GM18517 (cell line): Measurements from ENCODE around the gene PLXNA4.
"Not testable (repeated sequence)": the region's sequence is repeated elsewhere in the genome, so short reads cannot be mapped to it uniquely, and the experiment has no call there.

ENCODE experiments used
- ATAC-seq: cut with Tn5 transposase; IDR thresholded peaks from one replicate; pipeline ENCODE4 v1.9.1; 2021; ENCODE audit warnings: mild to moderate bottlenecking, moderate library complexity; ENCODE audit not compliant: unreplicated experiment

PLXNA4 gene

DNA sequence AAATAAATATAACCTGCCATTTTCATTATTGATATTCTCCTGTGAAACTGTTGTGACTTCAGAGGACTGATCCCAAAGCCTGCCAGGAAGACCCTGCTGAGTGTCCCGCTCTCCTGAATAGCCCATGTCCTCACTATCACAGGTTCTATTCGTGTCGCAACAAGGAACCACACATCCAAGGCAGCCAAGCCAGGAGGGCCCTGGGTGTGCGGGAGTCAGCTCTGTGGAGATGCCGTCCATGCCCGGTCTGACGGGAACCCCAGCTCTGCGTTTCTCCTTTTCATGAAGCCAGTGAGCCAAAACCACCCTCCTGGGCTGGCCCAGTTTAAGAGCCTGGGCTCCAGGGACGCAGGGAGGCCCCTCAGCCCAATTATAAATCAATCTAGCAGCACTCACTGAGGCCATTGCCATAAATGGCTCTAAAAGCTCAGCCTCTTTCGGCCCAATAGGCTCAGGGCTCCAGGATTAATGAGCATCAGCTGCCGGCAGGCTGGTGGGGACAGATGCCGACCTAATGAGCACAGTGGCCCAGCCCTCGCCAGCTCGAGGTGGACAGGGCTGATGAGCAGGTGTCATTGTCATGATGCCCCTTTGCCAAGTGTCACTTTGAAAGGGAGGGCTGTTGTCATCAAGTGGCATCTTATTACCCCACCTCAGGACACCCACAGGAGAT, 177.9 kb downstream of the PLXNA4 start:
- no peak for ATAC-seq

DNA sequence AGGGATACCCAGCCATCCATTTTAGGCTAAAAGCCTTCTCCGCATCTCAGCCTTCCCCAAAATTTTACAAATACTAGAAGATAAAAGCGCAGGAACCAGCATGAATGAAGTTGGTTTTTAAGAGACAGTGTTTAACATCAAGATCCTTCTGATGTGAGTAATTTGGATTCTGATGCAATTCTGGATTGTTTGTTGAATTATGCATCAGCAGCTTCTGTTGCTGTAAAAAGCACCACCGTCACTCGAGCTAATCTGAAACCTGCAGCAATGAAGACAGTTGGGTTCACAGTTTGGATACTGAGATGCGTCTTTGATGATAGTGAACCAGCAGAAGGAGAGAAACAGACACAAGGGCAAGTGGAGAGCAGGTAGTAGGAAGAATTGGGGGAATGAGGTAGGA, 179.2 kb downstream of the PLXNA4 start:
- no peak for ATAC-seq

DNA sequence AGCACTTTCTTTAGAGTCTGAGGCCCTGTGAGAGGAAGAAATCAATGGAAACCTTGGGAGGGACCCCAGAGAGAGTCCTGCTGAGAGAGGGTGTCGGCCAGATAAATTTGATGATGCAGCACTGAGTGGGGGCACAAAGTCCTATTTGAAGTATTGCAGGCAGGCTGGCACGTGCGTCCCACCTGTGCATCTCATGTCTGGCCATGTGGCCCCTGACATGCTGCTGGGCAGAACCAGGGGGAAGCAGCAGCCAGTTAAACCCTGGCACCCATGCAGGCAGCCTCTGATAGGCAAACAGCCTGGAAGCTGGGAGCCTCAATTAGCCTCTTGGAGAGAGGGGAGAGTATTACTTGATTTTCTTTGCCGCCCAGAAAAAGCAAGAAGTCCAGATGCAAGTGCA, 180.9 kb downstream of the PLXNA4 start:
- ATAC-seq: no peak

DNA sequence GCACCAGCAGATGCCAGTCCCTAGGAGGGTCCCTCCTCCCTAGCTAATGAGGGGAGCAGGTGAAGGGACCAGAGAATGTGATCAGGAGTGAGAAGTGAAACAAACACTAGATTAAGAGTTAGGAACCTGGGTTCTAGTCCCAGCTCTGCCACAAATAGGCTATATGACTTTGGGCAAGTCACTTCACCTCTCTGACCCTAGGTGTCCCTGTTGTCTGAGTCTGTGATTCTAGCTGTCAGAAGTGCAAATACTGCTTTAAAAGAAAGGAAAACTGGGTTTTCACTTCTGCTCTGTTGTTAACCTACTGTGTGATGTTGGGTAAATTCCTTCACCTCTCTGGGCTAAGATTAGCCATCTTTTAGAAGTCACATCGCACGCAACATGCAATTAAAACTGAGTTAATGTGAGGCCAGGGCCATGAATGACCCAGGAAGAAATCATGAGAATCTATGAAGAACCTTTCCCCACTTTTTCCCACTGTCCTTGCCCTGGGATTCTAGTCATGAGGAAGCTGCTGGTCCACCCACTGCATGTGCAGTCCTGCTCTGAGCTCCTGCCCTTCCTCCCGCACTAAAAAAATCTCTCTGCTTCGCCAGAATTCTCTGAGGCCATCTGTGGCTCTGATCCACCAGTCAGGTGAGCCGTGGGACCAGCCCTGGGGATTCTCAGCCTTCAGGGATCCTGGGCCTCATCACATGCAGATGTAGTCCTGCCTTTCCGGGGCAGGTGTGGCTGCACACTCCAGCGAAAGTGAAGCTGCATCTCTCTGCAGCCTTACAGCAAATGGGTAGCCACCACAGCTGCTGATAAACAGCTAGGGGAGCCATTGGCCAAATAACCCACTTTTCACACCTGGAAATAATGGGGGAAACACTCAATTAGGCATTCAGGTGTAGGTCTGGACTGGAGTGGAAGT, 181.7 kb downstream of the PLXNA4 start:
- no peak for ATAC-seq

DNA sequence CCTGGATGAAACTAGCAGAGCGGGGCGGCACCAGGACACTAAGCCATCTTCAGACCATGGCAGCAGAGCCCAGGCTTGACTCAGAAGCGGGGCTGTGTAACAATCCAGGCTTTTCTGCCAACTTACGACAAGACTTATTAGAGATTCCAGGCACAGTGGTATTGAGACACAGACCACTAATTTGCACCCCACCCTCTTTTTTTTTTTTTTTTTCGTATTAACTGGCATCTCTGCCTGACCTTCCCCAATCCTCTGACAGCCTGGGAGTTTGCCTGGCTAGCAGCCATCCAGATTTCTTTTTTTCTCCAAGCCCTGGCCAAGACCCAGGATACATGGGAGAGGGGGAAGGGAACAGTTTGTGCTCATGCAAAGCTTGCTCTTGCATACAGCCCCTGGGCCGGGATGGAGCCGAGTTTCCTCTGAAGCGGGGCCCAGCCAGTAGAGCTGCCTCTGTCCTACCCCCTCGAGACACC, 182.4 kb downstream of the PLXNA4 start:
- ATAC-seq: no peak

DNA sequence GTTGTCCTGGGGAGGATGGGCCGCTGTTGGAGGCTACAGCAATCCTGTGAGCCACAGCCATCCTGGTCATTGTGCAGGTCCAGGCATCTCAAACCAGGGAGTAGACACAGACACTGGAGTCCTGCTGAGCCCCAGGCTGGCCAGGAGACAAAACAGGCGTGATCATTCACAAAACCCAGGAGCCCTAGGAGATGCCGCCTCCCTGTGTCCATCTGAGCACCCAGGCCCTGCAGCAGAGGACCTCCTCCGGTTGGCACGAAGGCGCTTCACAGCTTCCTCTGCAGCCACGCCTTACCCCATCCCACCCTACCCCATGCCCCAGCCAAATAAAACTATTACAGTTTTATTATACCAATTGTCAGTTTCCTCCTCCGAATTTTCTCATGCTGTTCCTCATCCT, 183.6 kb downstream of the PLXNA4 start:
- no peak for ATAC-seq

DNA sequence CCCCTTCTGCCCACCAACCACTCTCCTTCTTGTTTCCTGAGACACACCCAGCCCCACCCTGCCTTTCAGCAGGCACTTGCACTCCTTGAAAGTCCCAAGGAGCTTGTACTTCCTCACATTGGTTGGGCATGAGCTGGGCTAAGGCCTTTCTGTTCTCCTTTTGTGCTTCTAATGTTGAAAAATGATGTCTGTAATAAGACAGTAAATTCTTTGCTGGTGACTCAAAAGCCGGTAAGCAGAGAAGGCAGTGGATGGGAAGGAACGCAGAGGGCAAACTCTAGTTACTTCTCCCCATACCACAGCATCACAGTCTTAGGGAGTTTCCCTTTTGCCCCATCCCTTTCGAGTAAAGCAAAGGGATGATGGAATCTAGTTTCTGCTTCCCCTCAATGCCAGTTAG, 185.6 kb downstream of the PLXNA4 start:
- no peak for ATAC-seq

DNA sequence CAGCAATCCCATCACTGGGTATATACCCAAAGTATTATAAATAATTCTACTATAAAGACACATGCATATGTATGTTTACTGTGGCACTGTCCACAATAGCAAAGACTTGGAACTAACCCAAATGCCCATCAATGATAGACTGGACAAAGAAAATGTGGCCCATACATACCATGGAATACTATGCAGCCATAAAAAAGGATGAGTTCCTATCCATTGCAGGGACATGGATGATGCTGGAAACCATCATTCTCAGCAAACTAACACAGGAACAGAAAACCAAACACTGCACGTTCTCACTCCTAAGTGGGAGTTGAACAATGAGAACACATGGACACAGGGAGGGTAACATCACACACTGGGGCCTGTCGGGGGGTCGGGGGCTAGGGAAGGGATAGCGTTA, 186.2 kb downstream of the PLXNA4 start:
- ATAC-seq: not testable (repeated sequence)

DNA sequence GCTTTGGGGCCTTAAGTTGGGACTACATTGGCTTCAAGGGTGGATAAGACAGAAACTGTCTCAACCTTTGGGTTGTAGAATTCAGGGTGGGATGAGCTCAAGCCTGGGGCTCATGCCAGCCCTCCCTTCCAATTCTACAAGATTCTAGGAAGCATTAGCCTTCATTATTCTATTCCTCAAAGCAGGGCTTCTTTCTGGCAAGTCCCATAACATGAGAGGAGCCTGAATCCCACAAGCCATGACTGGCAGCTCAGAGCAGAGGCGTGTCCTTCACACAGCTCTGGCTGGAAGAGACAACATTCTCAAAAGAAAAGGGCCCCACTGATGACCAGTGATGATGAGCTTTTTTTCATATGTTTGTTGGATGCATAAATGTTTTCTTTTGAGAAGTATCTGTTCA, 187.6 kb downstream of the PLXNA4 start:
- ATAC-seq: no peak

DNA sequence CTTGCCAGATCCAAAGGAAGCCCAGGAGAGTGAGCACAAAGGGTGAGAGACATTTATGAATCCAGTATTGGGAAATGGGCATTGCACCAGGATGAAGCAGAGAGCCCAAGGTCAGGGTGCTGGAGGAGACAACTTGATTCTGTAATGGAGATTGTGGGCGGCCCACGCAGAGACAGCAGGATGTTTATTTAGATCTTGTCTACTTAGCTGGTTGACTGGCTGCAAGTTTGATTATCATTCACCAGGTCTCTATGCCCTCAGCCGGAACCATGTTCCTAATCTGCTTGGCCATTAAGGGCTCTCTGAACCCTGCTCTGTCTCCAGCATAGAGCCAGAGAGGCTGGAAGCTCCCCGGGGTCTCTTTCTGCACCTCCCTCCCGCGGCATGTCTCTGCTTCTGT, 188.7 kb downstream of the PLXNA4 start:
- no peak for ATAC-seq

DNA sequence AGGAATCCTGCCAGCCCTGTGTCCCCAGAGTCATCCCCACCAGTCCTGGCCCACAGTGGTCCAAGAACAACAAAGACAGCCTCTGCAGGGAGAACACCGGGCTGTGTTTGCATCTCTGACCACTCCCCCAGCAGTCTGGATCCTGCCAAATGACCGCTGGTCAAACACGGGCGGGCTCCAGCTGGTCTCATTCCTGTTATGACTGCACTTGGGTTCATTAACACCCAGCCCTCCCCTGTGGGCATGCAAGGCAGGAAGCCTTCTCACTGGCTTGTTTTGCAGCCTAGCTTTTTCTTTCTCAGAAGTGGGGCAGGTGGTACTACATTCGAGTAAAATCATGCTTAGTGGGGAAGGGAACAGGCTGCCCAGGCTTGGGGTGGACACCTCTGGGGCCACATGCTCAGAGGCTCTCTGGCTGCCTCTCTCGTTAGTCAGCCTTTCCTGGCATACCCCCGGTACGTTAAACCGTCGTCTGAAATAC, 190.0 kb downstream of the PLXNA4 start:
- ATAC-seq: no peak

DNA sequence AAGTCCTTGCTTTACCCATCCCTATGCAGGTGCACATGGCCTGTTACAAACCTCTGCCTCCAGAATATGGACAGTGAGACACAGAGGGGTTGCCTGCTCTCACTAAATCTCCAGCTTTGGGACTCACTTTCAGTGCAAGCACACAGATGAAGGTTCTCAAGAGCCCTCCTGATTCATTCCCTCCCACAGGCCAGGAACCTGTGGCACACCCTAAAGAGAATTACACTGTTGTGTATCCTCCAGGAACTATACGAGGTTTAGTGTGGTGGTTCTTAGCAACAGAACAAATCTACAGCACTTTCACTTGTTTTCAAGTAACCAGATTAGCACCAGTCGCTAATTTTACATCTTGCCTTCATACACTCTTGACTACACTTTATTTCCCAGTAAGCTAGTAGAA, 192.3 kb downstream of the PLXNA4 start:
- ATAC-seq: no peak

DNA sequence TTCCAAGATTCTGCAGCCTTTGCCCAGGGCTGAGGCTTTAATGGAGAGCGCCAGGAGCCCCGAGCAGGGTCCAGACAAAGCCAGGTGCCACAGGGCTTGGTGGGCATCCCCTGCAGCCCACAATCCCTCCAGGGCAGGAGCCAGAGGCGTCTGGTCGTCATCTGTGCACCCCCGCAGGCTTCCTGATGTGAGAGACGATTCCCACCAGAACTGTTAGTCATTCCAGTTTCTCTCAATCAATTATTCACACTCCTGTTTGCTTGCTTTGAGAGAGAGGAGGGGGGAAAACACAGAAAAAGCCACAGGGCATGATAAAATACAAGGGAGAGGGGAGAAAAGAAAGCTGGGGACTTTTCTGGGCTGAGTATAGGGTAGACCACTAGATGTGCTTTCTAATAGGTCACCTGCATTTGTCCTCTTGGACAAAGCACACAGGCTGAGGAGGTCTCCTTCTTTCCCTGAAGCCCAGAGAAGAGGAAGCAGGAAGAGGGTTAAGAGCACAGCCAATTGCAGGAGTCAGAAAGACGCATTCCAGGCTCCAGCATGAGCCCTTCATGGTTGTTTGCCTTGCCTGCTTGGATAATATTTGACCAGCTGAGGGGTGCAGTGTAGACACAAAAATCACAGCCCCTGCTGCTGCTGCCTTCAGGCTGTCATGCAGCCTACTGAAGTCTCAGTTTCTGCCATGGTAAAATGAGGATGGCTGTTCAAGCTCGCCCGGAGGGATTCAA, 194.4 kb downstream of the PLXNA4 start:
- no peak for ATAC-seq

DNA sequence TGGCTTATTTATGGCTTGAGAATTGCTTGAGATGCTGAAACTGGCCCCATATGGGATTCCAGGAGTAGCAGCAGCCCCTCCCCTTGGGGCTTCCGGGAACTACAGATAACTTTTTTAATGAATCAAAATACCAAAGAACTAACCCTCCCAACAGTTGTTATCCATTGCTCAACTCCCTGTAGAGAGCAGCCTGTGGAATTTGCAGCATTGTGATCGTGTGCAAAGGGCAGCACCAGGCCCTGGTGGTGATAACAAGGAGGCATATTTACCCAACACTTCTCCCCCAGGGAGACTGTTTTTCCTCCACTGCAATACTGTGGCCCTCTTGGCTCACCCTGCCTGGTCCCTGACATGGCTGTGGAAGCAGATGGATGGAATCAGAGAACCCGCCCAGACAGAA, 196.2 kb downstream of the PLXNA4 start:
- ATAC-seq: no peak

DNA sequence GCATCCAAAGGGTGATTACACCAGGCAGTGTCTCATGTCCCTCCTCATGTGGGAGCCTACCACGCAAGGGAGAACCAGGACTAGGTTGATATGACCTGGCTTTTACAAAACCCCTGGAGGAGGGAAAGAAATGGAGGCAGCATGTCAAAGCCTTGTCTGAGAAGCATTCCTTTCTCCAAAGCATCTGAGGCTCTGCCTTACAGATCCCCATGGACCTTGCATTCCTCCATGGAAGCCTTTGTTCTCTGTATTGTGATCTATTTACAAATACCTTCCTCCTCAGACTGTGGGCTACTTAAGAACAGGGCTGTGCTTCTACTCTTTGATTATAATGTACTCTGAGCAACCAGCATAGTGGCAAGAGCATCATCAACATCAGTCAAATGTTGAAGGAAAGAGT, 197.0 kb downstream of the PLXNA4 start:
- no peak for ATAC-seq

DNA sequence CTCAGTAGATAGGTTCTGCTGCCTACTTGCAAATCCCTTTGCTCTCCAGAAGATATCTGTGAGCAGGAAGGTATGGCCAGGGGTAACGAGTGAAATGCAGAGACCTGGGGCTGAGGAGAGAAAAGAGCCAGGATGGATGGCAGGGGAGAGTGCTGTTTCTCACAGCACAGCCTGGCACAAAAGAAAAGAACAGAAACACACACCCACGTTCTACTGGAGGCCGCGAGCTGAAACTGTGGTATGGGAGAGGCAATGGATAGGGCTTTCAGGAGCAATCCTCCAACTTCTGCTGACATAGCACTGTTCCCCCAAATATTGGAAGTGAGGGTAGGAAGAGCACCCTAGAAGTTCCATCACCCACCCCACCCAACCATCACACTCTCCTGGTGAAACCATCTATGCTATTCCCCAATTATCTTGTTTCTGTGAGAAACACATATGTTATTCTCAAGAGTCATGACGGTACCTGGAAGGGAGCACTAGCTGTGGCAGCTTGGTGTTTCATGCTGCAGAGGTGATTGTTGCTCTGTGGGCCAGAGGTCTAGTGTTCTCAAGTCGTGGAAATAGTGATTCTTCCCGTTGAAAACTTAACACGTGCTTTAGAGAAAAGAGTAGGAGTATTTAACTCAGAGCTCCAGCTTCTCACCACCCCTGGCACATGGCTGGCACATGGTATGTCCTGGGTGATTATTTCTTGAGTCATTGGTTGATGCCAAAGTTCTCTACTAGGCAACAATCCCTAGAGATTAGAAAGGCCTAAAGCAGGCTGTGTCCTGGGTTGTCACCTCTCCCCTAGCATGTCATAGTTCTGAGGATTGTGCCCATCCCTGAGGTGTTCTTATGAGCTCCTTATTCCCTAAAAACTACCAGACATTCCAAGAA, 198.3 kb downstream of the PLXNA4 start:
- ATAC-seq: no peak

DNA sequence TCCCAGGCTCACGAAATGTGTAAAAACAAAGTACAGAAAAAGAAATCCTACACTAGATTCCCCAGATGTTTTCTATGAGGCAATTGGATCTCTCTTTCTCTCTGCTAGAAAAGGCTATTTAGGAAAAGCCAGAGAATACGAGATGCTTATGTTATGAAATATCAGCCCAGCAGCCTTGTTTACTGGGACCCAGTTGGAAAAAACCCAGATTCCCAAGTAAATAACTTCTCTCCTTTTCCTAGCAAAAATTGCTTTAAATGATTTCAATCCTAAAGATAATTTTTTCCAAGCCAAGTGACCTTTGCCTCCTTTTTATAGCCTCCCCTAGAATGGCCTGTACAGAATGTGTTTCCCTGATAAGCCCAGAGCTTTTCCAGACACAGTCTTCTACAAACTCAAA, 199.3 kb downstream of the PLXNA4 start:
- no peak for ATAC-seq

DNA sequence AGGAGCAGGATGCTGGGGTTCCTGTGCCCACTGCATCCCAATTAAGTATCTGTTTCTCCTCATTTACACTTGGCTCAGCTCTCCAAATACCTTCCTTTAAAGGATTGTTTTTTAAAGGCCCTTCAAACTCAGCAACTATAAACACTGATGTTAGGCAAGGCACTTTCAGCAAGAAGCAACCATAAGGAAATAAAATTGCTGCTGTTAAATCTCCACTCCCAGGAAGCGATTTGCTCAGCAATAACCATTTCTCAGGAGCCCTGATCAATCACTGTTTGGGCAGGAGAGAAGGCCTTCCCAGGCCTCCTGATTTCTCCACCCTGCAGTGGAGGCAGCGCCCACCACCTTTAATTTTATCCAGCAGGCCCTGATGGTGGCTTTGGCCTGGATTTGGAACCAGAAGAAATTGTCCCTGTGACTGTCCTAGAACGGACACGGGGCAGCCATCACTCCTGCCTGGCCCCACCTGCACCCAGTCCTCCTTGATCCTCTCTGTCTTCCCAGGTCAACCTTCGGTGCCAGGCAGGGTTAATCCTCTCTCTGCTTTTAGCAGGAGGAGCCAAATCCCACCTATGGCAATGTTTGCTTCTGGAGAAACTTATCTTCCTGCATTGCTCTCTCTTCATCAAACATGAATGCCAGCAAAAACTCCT, 199.8 kb downstream of the PLXNA4 start:
- no peak for ATAC-seq

DNA sequence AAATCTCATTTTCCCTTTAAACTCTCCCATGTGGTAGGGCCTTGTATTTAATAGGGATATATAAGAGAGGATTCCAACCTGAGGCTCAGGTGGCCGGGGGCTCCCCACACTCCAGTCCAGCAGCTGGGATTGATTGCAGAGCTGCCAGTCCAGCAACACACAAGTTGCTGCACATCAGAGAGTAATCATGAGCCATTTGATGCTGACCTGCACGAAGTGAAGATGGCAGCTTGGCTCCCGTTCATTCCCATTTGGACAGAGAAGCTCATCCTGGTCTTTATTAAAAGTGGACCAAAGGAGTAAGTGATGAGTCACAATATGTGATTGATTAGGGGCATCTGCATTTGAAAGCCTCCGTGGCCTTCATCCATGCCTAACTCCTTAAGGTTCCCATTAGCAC, 202.4 kb downstream of the PLXNA4 start:
- no peak for ATAC-seq

DNA sequence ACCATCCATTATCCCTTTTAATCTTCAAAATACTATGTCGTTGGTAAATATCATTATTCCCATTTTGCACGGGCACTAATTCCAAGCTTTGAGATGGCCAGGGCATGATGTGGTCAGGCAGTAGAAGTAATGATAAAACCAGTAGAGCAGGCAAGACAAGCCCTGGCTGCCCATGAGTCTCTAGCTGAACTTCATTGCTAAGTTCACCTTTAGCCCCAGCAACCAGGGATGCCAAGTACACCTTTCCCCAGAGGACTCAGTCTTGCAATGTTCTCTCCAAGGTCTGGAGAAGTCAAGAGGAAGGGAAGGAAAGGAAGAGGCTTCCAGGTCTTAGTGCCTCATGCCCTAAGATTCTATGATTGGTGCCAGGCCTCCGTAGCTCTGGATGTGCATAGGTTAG, 203.2 kb downstream of the PLXNA4 start:
- no peak for ATAC-seq
